DMS 273 (cell line): ENCODE data around the gene G0S2.
"Not testable (repeated sequence)": the region's sequence is repeated elsewhere in the genome, so short reads cannot be mapped to it uniquely, and the experiment has no call there.

Experiments
- DNase-seq: peaks from one replicate; lab custom pipeline; 2025; ENCODE audit not compliant: unreplicated experiment; lab: John Stamatoyannopoulos, UW

Gene G0S2

GRCh38 chr1:209675565-209676154 lies 448 bp downstream of the G0S2 start:
- peak; percentile 43 for DNase-seq

GRCh38 chr1:209678981-209679539 lies 3.8 kb downstream of the G0S2 start:
- DNase-seq: no peak

DNA sequence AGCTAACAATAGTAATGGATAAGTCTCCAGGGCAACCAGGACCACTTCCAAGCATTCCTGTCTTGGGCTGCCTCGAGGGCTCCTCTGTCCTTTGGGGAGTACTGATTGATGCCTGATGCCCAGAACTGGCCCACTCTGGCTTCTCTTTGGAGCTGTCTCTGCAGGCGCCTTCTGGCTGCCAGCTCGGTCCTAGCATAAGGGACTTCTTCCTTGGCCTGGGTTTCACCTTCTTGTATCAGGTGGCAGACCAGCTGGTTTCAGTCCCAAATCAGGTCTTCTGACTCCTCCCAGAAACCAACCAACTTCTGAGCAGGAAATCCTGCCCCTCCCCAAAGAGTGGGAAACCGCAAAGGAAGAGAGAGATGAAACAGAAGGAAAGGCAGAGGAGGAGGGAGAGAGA lies 10.6 kb downstream of the G0S2 start:
- DNase-seq: no peak

GRCh38 chr1:209686322-209686721 lies 11.1 kb downstream of the G0S2 start:
- no peak for DNase-seq

GRCh38 chr1:209688746-209689234 lies 13.6 kb downstream of the G0S2 start:
- peak; percentile 13 for DNase-seq

DNA sequence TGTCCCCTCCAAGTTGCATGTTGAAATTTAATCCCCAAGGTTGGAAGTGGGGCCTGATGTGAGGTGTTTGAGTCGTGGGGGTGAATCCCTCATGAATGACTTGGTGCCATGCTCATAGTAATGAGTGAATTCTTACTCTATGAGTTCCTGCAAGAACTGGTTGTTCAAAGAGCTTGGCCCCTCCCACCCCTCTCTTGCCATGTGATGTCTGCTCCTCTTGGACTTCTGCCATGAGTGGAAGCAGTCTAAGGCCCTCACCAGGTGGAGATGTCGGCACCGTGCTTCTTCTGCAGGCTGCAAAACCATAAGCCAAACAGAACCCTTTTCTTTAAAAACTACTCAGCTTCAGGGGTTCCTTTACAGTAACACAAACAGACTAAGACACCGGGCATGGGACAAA lies 14.3 kb downstream of the G0S2 start:
- DNase-seq: peak; percentile 55

GRCh38 chr1:209691237-209691636 lies 16.0 kb downstream of the G0S2 start:
- no peak for DNase-seq

- no peak for DNase-seq
Measured at GRCh38 chr1:209692296-209692695, 17.1 kb downstream of the G0S2 start.

DNA sequence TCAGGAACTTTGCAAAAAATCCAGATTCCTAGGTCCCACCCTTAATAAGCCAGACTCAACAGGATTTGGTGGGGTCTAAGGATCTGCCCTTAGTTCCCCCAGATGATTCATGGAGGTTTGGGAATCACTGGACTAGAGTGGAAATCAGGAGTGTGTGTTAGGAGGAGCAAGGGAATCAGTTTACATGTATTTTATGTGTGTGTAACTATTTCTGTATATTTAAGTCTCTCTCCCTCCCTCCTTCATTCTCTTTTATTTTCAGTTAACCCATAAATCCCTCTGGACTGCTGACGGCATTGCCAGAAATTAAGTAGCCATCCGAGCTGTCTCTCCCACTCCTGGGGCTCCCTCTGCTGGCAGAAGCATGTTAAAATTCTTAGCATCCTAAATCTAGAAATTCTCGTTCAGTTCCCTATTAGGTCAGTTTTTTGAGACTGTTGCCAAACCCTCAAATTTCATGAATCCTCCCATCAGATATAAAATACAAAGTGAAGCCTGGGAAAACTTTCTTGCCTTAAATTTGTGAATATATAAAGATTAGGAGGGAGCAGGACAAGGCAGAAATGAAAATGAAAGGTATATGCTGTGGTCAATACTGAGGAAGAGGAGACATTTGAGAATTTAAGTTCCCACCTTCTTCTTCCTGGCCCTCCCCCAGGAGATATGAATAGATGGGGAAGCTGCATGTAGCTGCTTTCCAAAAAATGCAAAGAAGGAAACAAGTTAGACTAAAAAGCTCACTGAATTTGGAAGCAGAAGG lies 17.7 kb downstream of the G0S2 start:
- peak; percentile 92 for DNase-seq

DNA sequence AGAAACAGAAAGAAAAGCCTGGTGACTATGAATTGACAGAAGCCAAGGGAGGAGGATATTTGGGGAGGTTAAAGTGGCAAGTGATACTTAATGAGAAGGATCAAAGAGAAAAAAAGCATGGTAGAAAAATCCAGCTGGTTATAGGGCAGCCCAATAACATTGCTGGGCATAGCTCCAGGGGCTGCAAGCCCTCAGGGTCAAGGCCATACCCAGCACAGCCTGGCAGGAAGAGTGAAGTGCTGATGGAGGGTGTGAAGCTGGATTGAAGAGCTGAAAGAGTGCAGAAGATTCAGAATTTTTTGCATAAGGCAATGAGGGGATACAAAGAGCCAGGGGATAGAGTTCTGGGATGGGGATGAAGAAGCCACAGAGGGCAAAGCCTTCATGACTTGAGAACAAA lies 21.5 kb downstream of the G0S2 start:
- DNase-seq: no peak

- no peak for DNase-seq
Measured at GRCh38 chr1:209697126-209697525, 21.9 kb downstream of the G0S2 start.

- DNase-seq: not testable (repeated sequence)
Measured at GRCh38 chr1:209700686-209701085, 25.5 kb downstream of the G0S2 start.

DNA sequence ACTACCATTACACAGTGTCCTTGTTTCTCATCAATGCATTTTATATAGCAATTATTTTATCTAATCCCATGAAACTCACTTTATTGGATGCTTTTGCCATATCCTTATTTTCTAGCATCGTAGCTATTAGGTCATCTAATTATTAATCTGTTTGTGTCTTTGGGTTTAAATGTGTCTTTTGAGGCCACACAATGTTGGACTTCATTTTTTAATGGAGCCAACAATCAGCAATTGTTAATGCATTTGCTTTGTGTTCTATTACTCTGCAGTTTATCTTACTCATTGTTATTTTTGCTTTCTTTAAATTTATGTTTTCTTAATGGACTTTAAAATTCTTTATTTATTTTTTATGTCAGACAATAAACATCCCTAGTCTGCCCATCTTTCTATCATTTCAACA lies 27.6 kb downstream of the G0S2 start:
- no peak for DNase-seq

DNA sequence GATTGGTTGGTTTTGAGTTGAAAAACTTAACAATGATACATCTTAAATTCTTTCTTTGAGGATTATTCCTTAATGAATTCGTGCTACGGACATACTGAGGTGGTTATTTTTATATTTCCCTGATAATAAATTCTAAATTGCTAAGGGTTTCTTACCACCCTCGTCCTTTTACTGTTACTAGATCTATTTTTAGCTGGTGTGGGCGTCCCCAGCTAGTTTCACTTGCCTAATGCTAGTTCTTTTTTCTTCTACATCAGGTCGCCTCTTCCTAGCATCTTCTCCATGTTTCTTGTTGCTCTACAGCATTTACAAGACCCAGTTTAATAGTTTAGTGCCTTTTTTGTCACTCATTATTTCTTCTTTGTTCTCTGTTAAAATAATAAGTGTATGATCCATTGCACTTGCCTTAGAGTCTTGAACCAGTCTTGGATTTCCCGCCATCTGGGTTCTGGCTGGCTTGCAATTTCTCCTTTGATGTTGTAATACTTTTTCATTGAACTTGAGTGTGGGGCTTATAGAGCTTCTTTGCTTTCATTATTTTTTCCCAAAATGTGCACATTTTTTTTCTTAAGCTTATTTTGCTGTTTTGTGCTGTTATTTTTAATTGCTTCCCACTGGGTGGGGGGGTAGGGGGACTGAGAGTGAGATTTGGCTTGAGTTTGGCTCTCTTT lies 28.8 kb downstream of the G0S2 start:
- DNase-seq: no peak

GRCh38 chr1:209704584-209704983 lies 29.4 kb downstream of the G0S2 start, which contains the start of gene HSD11B1:
TSS of gene HSD11B1 (plus strand) at chr1:209704846. CDS start at chr1:209704943, 97 bp downstream.
- DNase-seq: no peak

GRCh38 chr1:209705033-209705598 lies 29.9 kb downstream of the G0S2 start:
- no peak for DNase-seq

- DNase-seq: no peak
Measured at GRCh38 chr1:209706622-209707021, 31.4 kb downstream of the G0S2 start.

- no peak for DNase-seq
Measured at GRCh38 chr1:209707308-209707707, 32.1 kb downstream of the G0S2 start.

- DNase-seq: no peak
Measured at GRCh38 chr1:209708297-209708696, 33.1 kb downstream of the G0S2 start.

DNA sequence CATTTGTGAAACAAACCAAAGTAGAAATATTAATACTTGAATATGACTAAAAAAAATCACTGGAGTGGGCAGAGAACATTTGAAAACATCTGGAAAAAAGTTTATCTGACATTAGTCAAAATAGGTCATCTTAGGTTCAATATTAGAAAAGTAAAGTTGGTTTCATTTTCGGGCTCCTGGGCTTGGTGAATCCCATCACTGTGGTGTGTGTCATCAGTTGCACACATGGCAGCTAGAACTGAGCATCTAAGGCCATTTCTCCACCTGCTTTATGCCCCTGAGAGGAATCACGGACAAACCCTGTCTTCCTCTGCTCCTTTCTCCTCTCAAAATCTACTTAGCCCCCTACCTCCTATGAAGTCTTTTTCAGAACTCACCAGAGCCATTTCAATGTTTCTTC lies 34.9 kb downstream of the G0S2 start:
- no peak for DNase-seq

GRCh38 chr1:209710847-209711246 lies 35.6 kb downstream of the G0S2 start:
- no peak for DNase-seq
